HepG2 (cell line): ENCODE measurements around the gene SWSAP1. TPM values are rescaled to one million over a fixed set of nuclear protein-coding genes. Genes with fewer than 3 reads are reported as not detected.
A peak's percentile ranks its signal among the peaks of the same experiment; 100 is the strongest.

Experiments
- DPF2 ChIP-seq: sonication (generic); formaldehyde crosslinking; IDR thresholded peaks from 2 replicates; pipeline ENCODE4 v1.4.0; 2020; ENCODE audit warnings: mild to moderate bottlenecking, low read depth, missing genetic modification reagents, borderline replicate concordance
- HOXA3 ChIP-seq: sonication (generic); formaldehyde crosslinking; IDR thresholded peaks from 2 replicates; pipeline ENCODE4 v1.5.0; 2020; ENCODE audit warnings: missing genetic modification reagents
- KDM5A ChIP-seq: fragments of 200-600 bp; sonication (generic); IDR thresholded peaks from 2 replicates; pipeline ENCODE4 v1.7.0; 2018; ENCODE audit warnings: antibody characterized with exemption, mild to moderate bottlenecking, low read length, borderline replicate concordance
- KDM5B ChIP-seq: sonication (generic); formaldehyde crosslinking; IDR thresholded peaks from 2 replicates; pipeline ENCODE4 v1.4.0; 2020; ENCODE audit warnings: missing genetic modification reagents, mild to moderate bottlenecking, borderline replicate concordance
- LCORL ChIP-seq, 2 experiments: fragments of 450-650 bp in 1 of 2; sonication (generic) in 1 of 2; formaldehyde crosslinking in 1 of 2; IDR thresholded peaks; 2 replicates each; pipeline versions ENCODE4 v1.5.0 to v1.6.1; 2017 to 2020; ENCODE audit warnings: antibody characterized with exemption in 1 of 2, missing genetic modification reagents in 1 of 2
- LRRFIP1 ChIP-seq: sonication (generic); formaldehyde crosslinking; conservative IDR thresholded peaks from 2 replicates; pipeline ENCODE4 v1.4.0; 2020; ENCODE audit warnings: missing genetic modification reagents
- SIX4 ChIP-seq: sonication (generic); formaldehyde crosslinking; IDR thresholded peaks from 2 replicates; pipeline ENCODE4 v1.4.0; 2020; ENCODE audit warnings: missing genetic modification reagents
- SMAD3 ChIP-seq: sonication (generic); formaldehyde crosslinking; IDR thresholded peaks from 2 replicates; pipeline ENCODE4 v1.4.0; 2020; ENCODE audit warnings: missing genetic modification reagents
- SMYD3 ChIP-seq: sonication (generic); formaldehyde crosslinking; IDR thresholded peaks from 2 replicates; pipeline ENCODE4 v1.8.1; 2023; ENCODE audit warnings: mild to moderate bottlenecking, missing genetic modification reagents
- U2AF1 ChIP-seq: fragments of 200-400 bp; formaldehyde crosslinking; optimal IDR thresholded peaks from 2 replicates; pipeline ENCODE3; 2017; ENCODE audit warnings: mild to moderate bottlenecking, low read depth, low read length
- ZNF138 ChIP-seq: sonication (generic); formaldehyde crosslinking; IDR thresholded peaks from 2 replicates; pipeline ENCODE4 v1.5.0; 2020; ENCODE audit warnings: mild to moderate bottlenecking, low read depth, missing genetic modification reagents
- ZNF205 ChIP-seq: IDR thresholded peaks from 2 replicates; pipeline ENCODE4 v1.6.1; 2018; ENCODE audit warnings: missing biosample characterization, missing genetic modification reagents
- ZNF460 ChIP-seq: sonication (generic); formaldehyde crosslinking; IDR thresholded peaks from 2 replicates; pipeline ENCODE4 v1.5.1; 2020; ENCODE audit warnings: missing genetic modification reagents, mild to moderate bottlenecking, borderline replicate concordance
- ZNF639 ChIP-seq: conservative IDR thresholded peaks from 2 replicates; pipeline ENCODE4 v1.6.1; 2018; ENCODE audit warnings: missing genetic modification reagents
- ZNF660 ChIP-seq: sonication (generic); formaldehyde crosslinking; IDR thresholded peaks from 2 replicates; pipeline ENCODE4 v1.5.1; 2020; ENCODE audit warnings: mild to moderate bottlenecking, low read depth, missing genetic modification reagents, borderline replicate concordance
- polyA plus RNA-seq, 8 experiments: library from polyadenylated mRNA; depleted of rRNA in 3 of 8; stranded (reverse) in 7 of 8; unstranded in 1 of 8; fragments of >200 nt; fragmentation: Illumina TruSeq in 4 of 8; extraction: Trizol in 4 of 8; gene quantifications; 2 replicates each; pipeline versions ENCODE4 v1.2.1 to v1.2.3, GENCODE V29; 2011 to 2016; ENCODE audit warnings: low read depth in 4 of 8, missing spikeins in 1 of 8, mixed read lengths in 1 of 8; ENCODE audit not compliant: insufficient read depth in 1 of 8
- total RNA-seq, 5 experiments: library from RNA; depleted of rRNA; stranded (reverse); fragments of >200 nt; fragmentation: Illumina TruSeq; extraction: Trizol; gene quantifications; 2 replicates each; pipeline ENCODE4 v1.2.3, GENCODE V29; 2016; ENCODE audit warnings: low read depth in 1 of 5
- TF ChIP-seq, protein P1 (sequence below): sonication (generic); formaldehyde crosslinking; IDR thresholded peaks from 2 replicates; pipeline ENCODE4 v1.9.0; 2021; ENCODE audit warnings: mild to moderate bottlenecking, missing genetic modification reagents
- TF ChIP-seq, protein P2 (sequence below): sonication (generic); formaldehyde crosslinking; IDR thresholded peaks from 2 replicates; pipeline ENCODE4 v1.4.0; 2020; ENCODE audit warnings: mild to moderate bottlenecking, missing genetic modification reagents

The SWSAP1 gene
- total and polyA plus RNA-seq, 2 of the 13 experiments (the other 11 are each of a cell fraction or from before 2014, with no cell fraction given), result 2.7 to 3.3 TPM

DNA sequence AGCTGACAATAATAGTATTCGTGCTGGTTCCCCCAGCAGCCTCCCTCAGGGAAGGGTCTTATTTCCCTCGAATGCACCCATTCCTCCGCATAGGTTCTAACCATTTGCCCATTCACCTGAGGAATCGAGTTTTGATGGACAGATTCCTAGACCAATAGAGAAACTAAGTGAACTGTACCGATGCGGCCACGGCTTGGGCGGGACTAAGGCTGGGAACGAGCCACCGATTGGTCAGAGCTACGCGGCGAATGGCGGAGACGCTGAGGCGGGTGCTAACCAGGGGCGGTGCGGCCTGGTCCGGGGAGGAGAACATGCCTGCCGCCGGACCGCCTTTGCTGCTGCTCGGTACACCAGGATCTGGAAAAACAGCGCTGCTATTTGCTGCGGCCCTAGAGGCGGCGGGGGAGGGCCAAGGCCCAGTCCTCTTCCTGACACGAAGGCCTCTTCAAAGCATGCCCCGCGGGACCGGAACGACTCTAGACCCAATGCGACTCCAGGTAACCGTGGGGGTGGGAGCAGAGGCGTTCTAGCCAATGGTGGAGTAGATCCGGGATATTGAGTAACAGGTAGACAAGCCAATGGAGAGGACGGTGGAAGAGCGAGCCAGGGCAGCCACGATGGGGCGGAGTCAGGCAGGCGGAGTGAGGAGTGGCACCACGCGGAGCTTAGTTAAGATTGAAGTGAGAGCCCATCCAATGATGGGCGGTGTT is at the start of gene SWSAP1 (continued):
- TF ChIP-seq, protein P1, sequence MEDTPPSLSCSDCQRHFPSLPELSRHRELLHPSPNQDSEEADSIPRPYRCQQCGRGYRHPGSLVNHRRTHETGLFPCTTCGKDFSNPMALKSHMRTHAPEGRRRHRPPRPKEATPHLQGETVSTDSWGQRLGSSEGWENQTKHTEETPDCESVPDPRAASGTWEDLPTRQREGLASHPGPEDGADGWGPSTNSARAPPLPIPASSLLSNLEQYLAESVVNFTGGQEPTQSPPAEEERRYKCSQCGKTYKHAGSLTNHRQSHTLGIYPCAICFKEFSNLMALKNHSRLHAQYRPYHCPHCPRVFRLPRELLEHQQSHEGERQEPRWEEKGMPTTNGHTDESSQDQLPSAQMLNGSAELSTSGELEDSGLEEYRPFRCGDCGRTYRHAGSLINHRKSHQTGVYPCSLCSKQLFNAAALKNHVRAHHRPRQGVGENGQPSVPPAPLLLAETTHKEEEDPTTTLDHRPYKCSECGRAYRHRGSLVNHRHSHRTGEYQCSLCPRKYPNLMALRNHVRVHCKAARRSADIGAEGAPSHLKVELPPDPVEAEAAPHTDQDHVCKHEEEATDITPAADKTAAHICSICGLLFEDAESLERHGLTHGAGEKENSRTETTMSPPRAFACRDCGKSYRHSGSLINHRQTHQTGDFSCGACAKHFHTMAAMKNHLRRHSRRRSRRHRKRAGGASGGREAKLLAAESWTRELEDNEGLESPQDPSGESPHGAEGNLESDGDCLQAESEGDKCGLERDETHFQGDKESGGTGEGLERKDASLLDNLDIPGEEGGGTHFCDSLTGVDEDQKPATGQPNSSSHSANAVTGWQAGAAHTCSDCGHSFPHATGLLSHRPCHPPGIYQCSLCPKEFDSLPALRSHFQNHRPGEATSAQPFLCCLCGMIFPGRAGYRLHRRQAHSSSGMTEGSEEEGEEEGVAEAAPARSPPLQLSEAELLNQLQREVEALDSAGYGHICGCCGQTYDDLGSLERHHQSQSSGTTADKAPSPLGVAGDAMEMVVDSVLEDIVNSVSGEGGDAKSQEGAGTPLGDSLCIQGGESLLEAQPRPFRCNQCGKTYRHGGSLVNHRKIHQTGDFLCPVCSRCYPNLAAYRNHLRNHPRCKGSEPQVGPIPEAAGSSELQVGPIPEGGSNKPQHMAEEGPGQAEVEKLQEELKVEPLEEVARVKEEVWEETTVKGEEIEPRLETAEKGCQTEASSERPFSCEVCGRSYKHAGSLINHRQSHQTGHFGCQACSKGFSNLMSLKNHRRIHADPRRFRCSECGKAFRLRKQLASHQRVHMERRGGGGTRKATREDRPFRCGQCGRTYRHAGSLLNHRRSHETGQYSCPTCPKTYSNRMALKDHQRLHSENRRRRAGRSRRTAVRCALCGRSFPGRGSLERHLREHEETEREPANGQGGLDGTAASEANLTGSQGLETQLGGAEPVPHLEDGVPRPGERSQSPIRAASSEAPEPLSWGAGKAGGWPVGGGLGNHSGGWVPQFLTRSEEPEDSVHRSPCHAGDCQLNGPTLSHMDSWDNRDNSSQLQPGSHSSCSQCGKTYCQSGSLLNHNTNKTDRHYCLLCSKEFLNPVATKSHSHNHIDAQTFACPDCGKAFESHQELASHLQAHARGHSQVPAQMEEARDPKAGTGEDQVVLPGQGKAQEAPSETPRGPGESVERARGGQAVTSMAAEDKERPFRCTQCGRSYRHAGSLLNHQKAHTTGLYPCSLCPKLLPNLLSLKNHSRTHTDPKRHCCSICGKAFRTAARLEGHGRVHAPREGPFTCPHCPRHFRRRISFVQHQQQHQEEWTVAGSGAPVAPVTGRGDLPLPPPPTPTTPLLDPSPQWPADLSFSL (CRISPR knock-in tag), result no peak
- TF ChIP-seq HOXA3 (CRISPR knock-in tag) (peak; percentile 63), U2AF1 (no peak), KDM5B (peak; percentile 80; the same call in 1 of the 2 replicates), LCORL (IDR thresholded peaks at IDR 0.05) (no peak), LCORL (CRISPR knock-in tag; IDR thresholded peaks at IDR 0.05) (no peak), SMYD3 (CRISPR knock-in tag) (no peak), ZNF660 (no peak), SIX4 (no peak), KDM5A (peak; percentile 88; the same call in 1 of the 2 replicates), LRRFIP1 (CRISPR knock-in tag) (no peak), ZNF205 (CRISPR knock-in tag) (no peak), SMAD3 (CRISPR knock-in tag) (peak; percentile 68), ZNF639 (CRISPR knock-in tag) (peak; percentile 52; the same call in 1 of the 2 replicates), ZNF138 (CRISPR knock-in tag) (no peak), ZNF460 (CRISPR knock-in tag) (no peak), DPF2 (CRISPR knock-in tag) (no peak)
- TF ChIP-seq, protein P2, sequence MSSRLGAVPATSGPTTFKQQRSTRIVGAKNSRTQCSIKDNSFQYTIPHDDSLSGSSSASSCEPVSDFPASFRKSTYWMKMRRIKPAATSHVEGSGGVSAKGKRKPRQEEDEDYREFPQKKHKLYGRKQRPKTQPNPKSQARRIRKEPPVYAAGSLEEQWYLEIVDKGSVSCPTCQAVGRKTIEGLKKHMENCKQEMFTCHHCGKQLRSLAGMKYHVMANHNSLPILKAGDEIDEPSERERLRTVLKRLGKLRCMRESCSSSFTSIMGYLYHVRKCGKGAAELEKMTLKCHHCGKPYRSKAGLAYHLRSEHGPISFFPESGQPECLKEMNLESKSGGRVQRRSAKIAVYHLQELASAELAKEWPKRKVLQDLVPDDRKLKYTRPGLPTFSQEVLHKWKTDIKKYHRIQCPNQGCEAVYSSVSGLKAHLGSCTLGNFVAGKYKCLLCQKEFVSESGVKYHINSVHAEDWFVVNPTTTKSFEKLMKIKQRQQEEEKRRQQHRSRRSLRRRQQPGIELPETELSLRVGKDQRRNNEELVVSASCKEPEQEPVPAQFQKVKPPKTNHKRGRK, result no peak
